Activated CD4-positive, alpha-beta memory T cell treated with anti-CD3 and anti-CD28 coated beads, Interleukin-2, amount 10 ng/mL, durations not matched to agents 7 days and 5 days (primary cell): Measurements from ENCODE around the gene STMN3. TPM values are rescaled to one million over a fixed set of nuclear protein-coding genes. Genes with fewer than 3 reads are reported as not detected.
A peak's percentile ranks its signal among the peaks of the same experiment; 100 is the strongest.
"Not testable (repeated sequence)": the region's sequence is repeated elsewhere in the genome, so short reads cannot be mapped to it uniquely, and the experiment has no call there.

Experiments
- CTCF ChIA-PET: fragments of 350-600 bp; sonication (Branson Sonifier 250); formaldehyde crosslinking; loops from one replicate; lab custom pipeline; 2021; ENCODE audit warnings: antibody characterized with exemption, inconsistent platforms; lab: Charles Lee
- POLR2A ChIA-PET: fragments of 350-600 bp; sonication (Branson Sonifier 250); formaldehyde crosslinking; loops from one replicate; lab custom pipeline; 2021; ENCODE audit warnings: antibody characterized with exemption; lab: Charles Lee
- DNase-seq: peaks from one replicate; pipeline ENCODE4 v3.0.0-alpha.2; 2020
- H3K27ac Mint-ChIP-seq: one replicate; pipeline ENCODE4 v1.8.0; 2021; ENCODE audit warnings: mild to moderate bottlenecking, mixed read lengths
- H3K27me3 Mint-ChIP-seq: one replicate; pipeline ENCODE4 v1.8.0; 2021; ENCODE audit warnings: mixed read lengths
- H3K36me3 Mint-ChIP-seq: one replicate; pipeline ENCODE4 v1.8.0; 2021; ENCODE audit warnings: low read depth, mixed read lengths
- H3K4me1 Mint-ChIP-seq: one replicate; pipeline ENCODE4 v1.8.0; 2021; ENCODE audit warnings: mixed read lengths
- H3K4me3 Mint-ChIP-seq: one replicate; pipeline ENCODE4 v1.8.0; 2021; ENCODE audit warnings: mild to moderate bottlenecking, mixed read lengths
- H3K9me3 Mint-ChIP-seq: one replicate; pipeline ENCODE4 v1.8.0; 2021; ENCODE audit warnings: mixed read lengths
- total RNA-seq, 2 experiments: library from RNA; stranded (reverse); gene quantifications; one replicate each; pipeline ENCODE4 v1.2.3, GENCODE V29; 2021

The STMN3 gene
- total RNA-seq, 2 experiments from 2014 or later: 20.9 to 23.8 TPM

GRCh38 chr20:63619505-63619904, 33.7 kb downstream of the STMN3 start:
- H3K27ac Mint-ChIP-seq: no peak overlapping the region

GRCh38 chr20:63619086-63619485, 34.1 kb downstream of the STMN3 start:
- no peak overlapping the region for H3K27ac Mint-ChIP-seq
- no peak overlapping the region for H3K4me3 Mint-ChIP-seq
- peaks cover 48% of the 10 kb centered on the region for H3K36me3 Mint-ChIP-seq
- no peaks in the 10 kb centered on the region for H3K9me3 Mint-ChIP-seq
- H3K27me3 Mint-ChIP-seq: no peaks in the 10 kb centered on the region
- ChIA-PET CTCF (interaction anchor here (1.9 kb wide), 1 partner anchor 23 kb away, joined by 5 read pairs; no protein-coding TSS in a partner anchor), POLR2A (interaction anchor here (1.0 to 2.8 kb wide), 2 partner anchors 8 to 23 kb away, joined by 3 to 12 read pairs; partner anchors contain the start of gene GMEB2)
- no peak for DNase-seq
- peaks cover 9% of the 10 kb centered on the region for H3K4me1 Mint-ChIP-seq

More at GRCh38 chr20:63619505-63619904, 33.7 kb downstream of the STMN3 start:
- no peak for DNase-seq
- POLR2A ChIA-PET: interaction anchor here (1.0 to 2.8 kb wide), 2 partner anchors 8 to 21 kb away, joined by 3 to 12 read pairs; partner anchors contain the start of gene GMEB2
- Mint-ChIP-seq H3K4me1 (peaks cover 11% of the 10 kb centered on the region), H3K36me3 (peaks cover 50% of the 10 kb centered on the region), H3K27me3 (no peaks in the 10 kb centered on the region), H3K4me3 (no peak overlapping the region), H3K9me3 (no peaks in the 10 kb centered on the region)
- CTCF ChIA-PET: no interaction called here

- ChIA-PET POLR2A (interaction anchor here (1.0 to 2.8 kb wide), 2 partner anchors 9 to 23 kb away, joined by 3 to 12 read pairs; partner anchors contain the start of gene GMEB2), CTCF (interaction anchor here (1.9 kb wide), 1 partner anchor 23 kb away, joined by 5 read pairs; no protein-coding TSS in a partner anchor)
- DNase-seq: no peak
Observed at GRCh38 chr20:63618291-63618980, 34.8 kb downstream of the STMN3 start.

GRCh38 chr20:63617876-63618265, 35.4 kb downstream of the STMN3 start:
- Mint-ChIP-seq H3K9me3 (no peaks in the 10 kb centered on the region), H3K27ac (no peak overlapping the region), H3K4me3 (no peak overlapping the region), H3K27me3 (no peaks in the 10 kb centered on the region), H3K4me1 (peaks cover 8% of the 10 kb centered on the region), H3K36me3 (peaks cover 55% of the 10 kb centered on the region)
- CTCF ChIA-PET: interaction anchor here (1.9 kb wide), 1 partner anchor 24 kb away, joined by 5 read pairs; no protein-coding TSS in a partner anchor
- DNase-seq: no peak
- POLR2A ChIA-PET: interaction anchor here (2.8 kb wide), 1 partner anchor 9 kb away, joined by 12 read pairs; the partner anchor contains the start of gene GMEB2

More at GRCh38 chr20:63618291-63618980, 34.8 kb downstream of the STMN3 start:
- Mint-ChIP-seq H3K36me3 (peaks cover 51% of the 10 kb centered on the region), H3K9me3 (no peaks in the 10 kb centered on the region), H3K4me3 (no peak overlapping the region), H3K27ac (no peak overlapping the region), H3K27me3 (no peaks in the 10 kb centered on the region), H3K4me1 (peaks cover 9% of the 10 kb centered on the region)

- no peak for DNase-seq
- Mint-ChIP-seq H3K4me3 (no peak overlapping the region), H3K27ac (no peak overlapping the region), H3K27me3 (no peaks in the 10 kb centered on the region), H3K36me3 (peaks cover 54% of the 10 kb centered on the region), H3K9me3 (no peaks in the 10 kb centered on the region), H3K4me1 (peaks cover 4% of the 10 kb centered on the region)
- ChIA-PET POLR2A (interaction anchor here (1.8 to 2.8 kb wide), 2 partner anchors 10 to 24 kb away, joined by 5 to 12 read pairs; partner anchors contain the start of gene GMEB2), CTCF (interaction anchor here (0.6 to 1.9 kb wide), 4 partner anchors 15 to 111 kb away, joined by 3 to 6 read pairs (median 4); no protein-coding TSS in a partner anchor)
Observed at GRCh38 chr20:63617092-63617875, 35.9 kb downstream of the STMN3 start.

GRCh38 chr20:63613863-63614594, 39.2 kb downstream of the STMN3 start:
- H3K27ac Mint-ChIP-seq, H3K9me3 Mint-ChIP-seq, H3K4me3 Mint-ChIP-seq, H3K4me1 Mint-ChIP-seq, DNase-seq, H3K27me3 Mint-ChIP-seq: not testable (repeated sequence)
- H3K36me3 Mint-ChIP-seq: peaks cover 57% of the 10 kb centered on the region
- ChIA-PET POLR2A (interaction anchor here (2.3 kb wide), 1 partner anchor 22 kb away, joined by 7 read pairs; no protein-coding TSS in a partner anchor), CTCF (interaction anchor here (1.5 kb wide), 1 partner anchor 18 kb away, joined by 5 read pairs; no protein-coding TSS in a partner anchor)

GRCh38 chr20:63612276-63612931, 40.8 kb downstream of the STMN3 start:
- no peaks in the 10 kb centered on the region for H3K9me3 Mint-ChIP-seq
- ChIA-PET POLR2A (interaction anchor here (1.2 kb wide), 1 partner anchor 30 kb away, joined by 4 read pairs; no protein-coding TSS in a partner anchor), CTCF (no interaction called here)
- DNase-seq: no peak
- H3K4me3 Mint-ChIP-seq: no peak overlapping the region
- H3K36me3 Mint-ChIP-seq: peaks cover 44% of the 10 kb centered on the region
- no peak overlapping the region for H3K27ac Mint-ChIP-seq
- peaks cover 1% of the 10 kb centered on the region for H3K4me1 Mint-ChIP-seq
- H3K27me3 Mint-ChIP-seq: no peaks in the 10 kb centered on the region

GRCh38 chr20:63611646-63612045, 41.6 kb downstream of the STMN3 start:
- H3K4me3 Mint-ChIP-seq: no peak overlapping the region
- ChIA-PET CTCF (no interaction called here), POLR2A (interaction anchor here (0.7 kb wide), 1 partner anchor 29 kb away, joined by 3 read pairs; no protein-coding TSS in a partner anchor)
- H3K27me3 Mint-ChIP-seq: no peaks in the 10 kb centered on the region
- no peak for DNase-seq
- H3K27ac Mint-ChIP-seq: no peak overlapping the region
- H3K9me3 Mint-ChIP-seq: no peaks in the 10 kb centered on the region
- H3K36me3 Mint-ChIP-seq: peaks cover 42% of the 10 kb centered on the region
- peaks cover 3% of the 10 kb centered on the region for H3K4me1 Mint-ChIP-seq

GRCh38 chr20:63610581-63611435, 42.4 kb downstream of the STMN3 start:
- Mint-ChIP-seq H3K4me3 (no peak overlapping the region), H3K27ac (no peak overlapping the region), H3K4me1 (peaks cover 3% of the 10 kb centered on the region), H3K27me3 (no peaks in the 10 kb centered on the region), H3K36me3 (peaks cover 39% of the 10 kb centered on the region), H3K9me3 (no peaks in the 10 kb centered on the region)
- ChIA-PET POLR2A (no interaction called here), CTCF (no interaction called here)
- DNase-seq: no peak

GRCh38 chr20:63606686-63607085, 46.5 kb downstream of the STMN3 start:
- Mint-ChIP-seq H3K27me3 (no peaks in the 10 kb centered on the region), H3K4me3 (no peak overlapping the region), H3K36me3 (peaks cover 35% of the 10 kb centered on the region), H3K9me3 (no peaks in the 10 kb centered on the region), H3K27ac (no peak overlapping the region), H3K4me1 (peaks cover 5% of the 10 kb centered on the region)
- CTCF ChIA-PET: no interaction called here
- DNase-seq: no peak
- POLR2A ChIA-PET: no interaction called here

- no peak overlapping the region for H3K4me3 Mint-ChIP-seq
- no peaks in the 10 kb centered on the region for H3K9me3 Mint-ChIP-seq
- POLR2A ChIA-PET: interaction anchor here (1.1 kb wide), 1 partner anchor 19 kb away, joined by 3 read pairs; no protein-coding TSS in a partner anchor
- peaks cover 55% of the 10 kb centered on the region for H3K36me3 Mint-ChIP-seq
- peak overlapping the region; percentile 40 for H3K27ac Mint-ChIP-seq
- no peak for DNase-seq
- peaks cover 6% of the 10 kb centered on the region for H3K4me1 Mint-ChIP-seq
- H3K27me3 Mint-ChIP-seq: no peaks in the 10 kb centered on the region
- CTCF ChIA-PET: interaction anchor here (1.0 to 1.1 kb wide), 2 partner anchors 14 to 39 kb away, joined by 3 read pairs; no protein-coding TSS in a partner anchor
Observed at GRCh38 chr20:63602321-63602720, 50.9 kb downstream of the STMN3 start.
